ENCODE results near the gene CFB. TPM values are rescaled to one million over a fixed set of nuclear protein-coding genes. Genes with fewer than 3 reads are reported as not detected.

The CFB gene
- total RNA-seq (2021; fragmentation: NEBNext Ultra II Directional; extraction: Animal tissue kit (Norgen Biotek cat#: 25700)): 1 to 10 TPM in 2 of 6 experiments, under 1 TPM in 3, not detected in 1; 0.33 to 1.3 (median 0.81) TPM
- long read RNA-seq: 0 reads

DNA sequence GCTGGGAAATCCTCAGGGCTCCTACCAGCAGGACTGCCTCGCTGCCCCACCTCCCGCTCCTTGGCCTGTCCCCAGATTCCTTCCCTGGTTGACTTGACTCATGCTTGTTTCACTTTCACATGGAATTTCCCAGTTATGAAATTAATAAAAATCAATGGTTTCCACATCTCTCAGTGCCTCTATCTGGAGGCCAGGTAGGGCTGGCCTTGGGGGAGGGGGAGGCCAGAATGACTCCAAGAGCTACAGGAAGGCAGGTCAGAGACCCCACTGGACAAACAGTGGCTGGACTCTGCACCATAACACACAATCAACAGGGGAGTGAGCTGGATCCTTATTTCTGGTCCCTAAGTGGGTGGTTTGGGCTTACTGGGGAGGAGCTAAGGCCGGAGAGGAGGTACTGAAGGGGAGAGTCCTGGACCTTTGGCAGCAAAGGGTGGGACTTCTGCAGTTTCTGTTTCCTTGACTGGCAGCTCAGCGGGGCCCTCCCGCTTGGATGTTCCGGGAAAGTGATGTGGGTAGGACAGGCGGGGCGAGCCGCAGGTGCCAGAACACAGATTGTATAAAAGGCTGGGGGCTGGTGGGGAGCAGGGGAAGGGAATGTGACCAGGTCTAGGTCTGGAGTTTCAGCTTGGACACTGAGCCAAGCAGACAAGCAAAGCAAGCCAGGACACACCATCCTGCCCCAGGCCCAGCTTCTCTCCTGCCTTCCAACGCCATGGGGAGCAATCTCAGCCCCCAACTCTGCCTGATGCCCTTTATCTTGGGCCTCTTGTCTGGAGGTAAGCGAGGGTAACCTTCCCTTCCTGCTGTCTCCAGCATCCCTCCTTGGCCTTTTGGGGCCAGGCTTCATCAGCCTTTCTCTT, at the start of gene CFB:
CFB (plus strand) TSS at position 589 of the 863 bp plus-strand sequence; CDS start at position 716, 127 bp downstream.
- Mint-ChIP-seq H3K4me1 (ENCODE audit: low read depth) (peaks cover 46% of the 10 kb centered on the region), H3K27me3 (ENCODE audit: insufficient read depth) (peaks cover 17% of the 10 kb centered on the region), H3K9me3 (no peaks in the 10 kb centered on the region), H3K27ac (peak within 1 kb of the TSS; percentile 88), H3K36me3 (ENCODE audit: low read depth) (no peaks in the 10 kb centered on the region), H3K4me3 (peak within 1 kb of the TSS; percentile 83)
- TF ChIP-seq, protein P1, sequence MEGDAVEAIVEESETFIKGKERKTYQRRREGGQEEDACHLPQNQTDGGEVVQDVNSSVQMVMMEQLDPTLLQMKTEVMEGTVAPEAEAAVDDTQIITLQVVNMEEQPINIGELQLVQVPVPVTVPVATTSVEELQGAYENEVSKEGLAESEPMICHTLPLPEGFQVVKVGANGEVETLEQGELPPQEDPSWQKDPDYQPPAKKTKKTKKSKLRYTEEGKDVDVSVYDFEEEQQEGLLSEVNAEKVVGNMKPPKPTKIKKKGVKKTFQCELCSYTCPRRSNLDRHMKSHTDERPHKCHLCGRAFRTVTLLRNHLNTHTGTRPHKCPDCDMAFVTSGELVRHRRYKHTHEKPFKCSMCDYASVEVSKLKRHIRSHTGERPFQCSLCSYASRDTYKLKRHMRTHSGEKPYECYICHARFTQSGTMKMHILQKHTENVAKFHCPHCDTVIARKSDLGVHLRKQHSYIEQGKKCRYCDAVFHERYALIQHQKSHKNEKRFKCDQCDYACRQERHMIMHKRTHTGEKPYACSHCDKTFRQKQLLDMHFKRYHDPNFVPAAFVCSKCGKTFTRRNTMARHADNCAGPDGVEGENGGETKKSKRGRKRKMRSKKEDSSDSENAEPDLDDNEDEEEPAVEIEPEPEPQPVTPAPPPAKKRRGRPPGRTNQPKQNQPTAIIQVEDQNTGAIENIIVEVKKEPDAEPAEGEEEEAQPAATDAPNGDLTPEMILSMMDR (IDR thresholded peaks at IDR 0.05): no peak
- peak; percentile 78 for DNase-seq

DNA sequence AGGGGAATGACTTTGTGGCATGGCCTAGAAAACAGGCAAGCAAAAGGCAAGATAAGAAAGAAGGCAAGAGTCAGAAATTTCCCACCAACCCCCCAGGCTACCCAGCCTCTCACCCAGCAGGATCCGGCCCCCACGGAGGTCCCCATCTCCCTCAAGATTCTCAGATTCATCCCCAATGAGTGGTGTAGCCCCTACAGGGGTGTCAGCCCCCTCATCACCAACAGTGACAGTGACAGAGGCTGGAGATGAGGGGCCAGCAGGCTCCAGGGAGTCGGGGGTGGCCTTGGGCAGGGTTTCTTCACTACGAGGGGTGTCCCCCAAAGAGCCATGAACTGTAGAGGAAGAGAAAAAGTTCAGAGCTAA, 49.4 kb upstream of the CFB start:
- Mint-ChIP-seq H3K27ac (peak overlapping the region; percentile 65), H3K27me3 (ENCODE audit: insufficient read depth) (no peaks in the 10 kb centered on the region), H3K9me3 (no peaks in the 10 kb centered on the region), H3K4me1 (ENCODE audit: low read depth) (peaks cover 38% of the 10 kb centered on the region), H3K36me3 (ENCODE audit: low read depth) (peaks cover 10% of the 10 kb centered on the region; the same call in 1 of the 2 replicates), H3K4me3 (peak overlapping the region; percentile 89)
- no peak for DNase-seq
- TF ChIP-seq, protein P1 (IDR thresholded peaks at IDR 0.05): no peak

DNA sequence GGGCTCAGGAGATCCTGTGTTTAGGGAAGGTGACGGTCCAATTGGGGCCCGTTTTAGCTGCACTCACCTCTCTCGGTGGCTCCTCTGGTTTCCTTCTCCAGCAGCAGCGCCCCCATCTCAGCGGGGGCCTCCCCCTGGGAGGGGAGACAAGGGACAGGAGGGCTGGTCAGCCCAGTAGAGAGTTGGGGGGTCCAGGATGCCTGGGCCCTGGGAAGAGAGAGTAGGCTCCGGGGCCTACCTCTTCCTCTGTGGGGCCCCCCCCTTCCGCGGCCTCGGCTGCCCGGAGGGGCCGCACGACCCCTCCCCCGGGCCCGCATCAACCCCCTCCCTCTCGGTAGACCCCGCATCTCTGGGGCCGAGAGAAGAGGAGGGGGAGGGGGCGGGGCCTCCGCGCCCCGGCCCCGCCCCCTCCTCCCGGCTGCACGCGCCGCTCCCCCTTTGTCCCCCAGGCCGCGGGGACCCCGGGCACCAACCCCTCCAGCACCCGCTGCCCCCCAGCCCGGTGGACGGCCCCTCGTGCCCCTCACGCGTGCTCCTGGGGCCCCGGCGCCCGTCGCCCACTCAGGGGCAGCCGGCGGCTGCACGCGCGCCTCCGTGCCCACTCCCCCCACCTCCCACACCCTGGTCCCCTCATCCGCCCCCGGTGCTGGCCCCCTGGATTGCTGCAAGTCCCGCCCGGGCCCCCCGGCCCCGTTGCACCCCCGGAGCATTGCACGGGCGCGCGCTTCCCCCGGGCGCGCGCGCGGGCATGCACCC, 48.9 kb upstream of the CFB start:
- H3K36me3 Mint-ChIP-seq (ENCODE audit: low read depth): peaks cover 6% of the 10 kb centered on the region; the same call in 1 of the 2 replicates
- peaks cover 38% of the 10 kb centered on the region for H3K4me1 Mint-ChIP-seq (ENCODE audit: low read depth)
- no peaks in the 10 kb centered on the region for H3K27me3 Mint-ChIP-seq (ENCODE audit: insufficient read depth)
- TF ChIP-seq, protein P1 (IDR thresholded peaks at IDR 0.05): peak; percentile 16; the same call in 1 of the 2 replicates
- peak overlapping the region; percentile 89 for H3K4me3 Mint-ChIP-seq
- no peak for DNase-seq
- H3K9me3 Mint-ChIP-seq: no peaks in the 10 kb centered on the region
- peak overlapping the region; percentile 65 for H3K27ac Mint-ChIP-seq

DNA sequence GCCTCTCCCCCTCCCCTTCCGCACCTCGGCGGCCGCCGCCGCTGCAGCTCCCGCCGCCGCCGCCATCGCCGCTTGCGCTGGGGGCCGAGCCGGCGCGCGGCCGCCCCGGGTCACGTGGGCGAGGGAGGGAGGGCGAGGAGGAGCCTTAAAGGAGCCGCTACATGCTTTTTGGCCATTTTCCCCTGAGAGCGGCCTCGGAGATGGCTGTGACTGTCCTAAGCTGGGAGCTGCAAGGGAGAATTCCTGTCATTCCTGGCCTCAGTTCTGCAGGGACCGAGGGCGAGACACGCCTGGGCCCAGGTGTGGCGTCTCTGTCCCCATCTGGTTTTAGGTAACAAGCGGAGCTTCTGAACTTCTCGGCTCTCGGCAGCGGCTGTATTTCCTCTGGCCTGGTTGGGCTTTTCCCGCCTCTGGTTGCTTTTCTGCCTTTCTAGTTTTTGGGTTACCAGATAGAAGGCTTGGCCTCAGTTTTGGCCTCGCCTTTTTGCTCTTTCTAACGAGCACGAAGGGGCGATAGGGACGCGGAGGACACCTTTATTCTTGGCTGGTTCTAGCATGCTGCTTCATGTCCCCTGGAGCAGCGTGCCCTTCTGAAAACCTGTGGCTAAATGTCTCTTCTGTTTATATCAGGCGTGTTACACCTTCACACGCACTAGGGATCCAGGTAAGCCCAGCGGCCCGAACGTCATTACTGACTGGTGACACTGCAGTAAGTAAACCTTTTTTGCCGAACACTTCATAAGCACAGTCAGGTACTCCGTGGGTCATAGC, 48.1 kb upstream of the CFB start, which contains the start of gene EHMT2:
EHMT2 (minus strand) TSS at position 87 of the 771 bp plus-strand sequence; CDS start at position 66, 21 bp downstream.
- Mint-ChIP-seq H3K9me3 (no peaks in the 10 kb centered on the region), H3K4me1 (ENCODE audit: low read depth) (peaks cover 44% of the 10 kb centered on the region), H3K36me3 (ENCODE audit: low read depth) (no peaks in the 10 kb centered on the region), H3K27ac (peak within 1 kb of the TSS; percentile 65), H3K4me3 (peak within 1 kb of the TSS; percentile 92), H3K27me3 (ENCODE audit: insufficient read depth) (peaks cover 4% of the 10 kb centered on the region)
- peak; percentile 65 for DNase-seq
- TF ChIP-seq, protein P1 (IDR thresholded peaks at IDR 0.05): no peak

All from HFFc6 (cell line).